ENCODE measurements around the gene FAM8A1. TPM values are rescaled to one million over a fixed set of nuclear protein-coding genes. Genes with fewer than 3 reads are reported as not detected.
A peak's percentile ranks its signal among the peaks of the same experiment; 100 is the strongest.
"Not testable (repeated sequence)": the region's sequence is repeated elsewhere in the genome, so short reads cannot be mapped to it uniquely, and the experiment has no call there.

The FAM8A1 gene
- total RNA-seq, 2 donors from 2014 or later, result 3.2 to 6.1 TPM

DNA sequence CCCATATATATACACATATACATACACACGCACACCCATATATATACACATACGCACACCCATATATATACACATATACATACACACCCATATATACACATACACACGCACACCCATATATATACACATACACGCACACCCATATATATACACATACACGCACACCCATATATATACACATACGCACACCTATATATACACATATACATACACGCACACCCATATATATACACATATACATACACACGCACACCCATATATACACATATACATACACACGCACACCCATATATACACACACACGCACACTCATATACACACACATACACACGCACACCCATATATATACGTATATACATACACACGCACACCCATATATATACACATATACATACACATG is 13.5 kb upstream of the FAM8A1 start:
- H3K27ac Mint-ChIP-seq; H3K27me3 Mint-ChIP-seq; H3K9me3 Mint-ChIP-seq; H3K4me3 Mint-ChIP-seq; H3K4me1 Mint-ChIP-seq; ATAC-seq (replicated peaks); H3K36me3 Mint-ChIP-seq (ENCODE audit: low read depth): not testable (repeated sequence)

DNA sequence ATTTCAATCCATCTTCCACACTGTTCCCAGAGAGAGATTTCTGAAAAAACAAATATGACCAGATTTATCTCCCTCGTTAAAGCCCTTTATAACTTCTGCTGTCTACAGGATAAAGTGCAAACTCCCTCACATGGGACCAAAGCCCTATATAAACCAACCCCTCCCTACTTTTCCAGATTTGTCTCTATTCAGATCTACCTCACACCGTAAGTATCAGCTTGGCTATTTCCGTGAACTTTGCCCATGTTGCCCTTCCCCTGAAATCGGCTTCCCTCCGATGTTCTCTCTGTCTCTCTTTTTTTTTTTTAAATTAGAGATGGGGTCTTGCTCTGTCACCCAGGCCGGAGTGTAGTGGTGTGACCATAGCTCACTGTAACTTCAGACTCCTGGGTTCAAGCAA is 12.1 kb upstream of the FAM8A1 start:
- Mint-ChIP-seq H3K27ac (no peak overlapping the region), H3K4me3 (no peak overlapping the region), H3K4me1 (no peaks in the 10 kb centered on the region), H3K36me3 (ENCODE audit: low read depth) (no peaks in the 10 kb centered on the region), H3K27me3 (no peaks in the 10 kb centered on the region), H3K9me3 (no peaks in the 10 kb centered on the region)
- no peak for ATAC-seq (replicated peaks)

DNA sequence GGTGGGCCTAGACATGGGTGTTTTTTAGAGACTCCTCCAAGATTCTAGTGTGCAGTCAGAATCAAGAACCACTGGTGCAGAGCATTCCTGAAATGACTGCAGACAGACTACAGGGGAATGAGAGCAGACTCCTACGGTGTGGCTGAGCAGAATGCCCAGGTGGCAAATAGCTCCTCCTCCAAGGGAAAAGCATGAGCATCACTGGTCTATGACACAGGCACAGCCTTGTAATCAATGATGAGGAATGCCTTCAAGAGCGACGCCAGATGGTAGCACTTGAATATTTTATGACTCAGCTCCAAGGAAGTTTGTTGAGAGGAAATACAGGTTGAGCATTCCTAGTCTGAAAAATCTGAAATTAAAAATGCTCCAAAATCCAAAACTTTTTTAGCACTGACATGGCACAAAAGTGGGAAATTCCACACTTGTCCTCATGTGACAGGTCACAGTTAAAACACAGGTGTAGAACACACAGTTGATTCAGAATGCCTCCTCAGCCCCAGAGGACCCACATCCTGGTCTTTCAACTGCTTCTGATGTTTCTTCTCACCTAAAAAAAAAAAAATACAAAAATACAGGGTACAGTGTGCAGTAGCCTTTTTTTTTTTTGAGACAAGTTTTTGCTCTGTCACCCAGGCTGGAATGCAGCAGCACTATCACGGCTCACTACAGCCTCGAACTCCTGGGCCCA is 10.6 kb upstream of the FAM8A1 start:
- ATAC-seq (replicated peaks), result peak; percentile 57

DNA sequence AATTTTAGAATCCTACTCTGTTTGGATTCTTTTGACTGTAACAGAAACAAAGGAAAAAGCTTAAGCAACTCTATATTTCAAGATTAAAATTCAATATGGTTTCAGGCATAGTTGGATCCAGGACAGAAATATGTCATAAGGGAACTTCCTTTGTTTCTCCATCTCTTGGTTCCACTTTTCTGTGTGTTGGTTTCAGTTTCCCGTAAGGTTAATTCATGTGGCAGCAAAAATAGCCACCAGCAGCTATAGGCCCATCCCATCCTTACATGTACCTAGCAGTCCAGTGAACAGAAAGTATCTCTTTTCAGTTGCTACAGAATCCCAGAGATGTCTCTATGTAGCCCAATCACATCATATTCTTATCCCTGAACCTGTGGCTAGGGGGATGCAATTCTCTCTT is 8.8 kb upstream of the FAM8A1 start:
- H3K27ac Mint-ChIP-seq, result no peak overlapping the region
- no peaks in the 10 kb centered on the region for H3K9me3 Mint-ChIP-seq
- H3K4me1 Mint-ChIP-seq, result no peaks in the 10 kb centered on the region
- no peak overlapping the region for H3K4me3 Mint-ChIP-seq
- H3K36me3 Mint-ChIP-seq (ENCODE audit: low read depth), result no peaks in the 10 kb centered on the region
- H3K27me3 Mint-ChIP-seq, result no peaks in the 10 kb centered on the region
- ATAC-seq (replicated peaks), result no peak

More for the DNA sequence above, 10.6 kb upstream of the FAM8A1 start:
- Mint-ChIP-seq H3K27ac (no peak overlapping the region), H3K4me3 (no peak overlapping the region), H3K27me3 (no peaks in the 10 kb centered on the region), H3K36me3 (ENCODE audit: low read depth) (no peaks in the 10 kb centered on the region), H3K9me3 (no peaks in the 10 kb centered on the region), H3K4me1 (no peaks in the 10 kb centered on the region)

DNA sequence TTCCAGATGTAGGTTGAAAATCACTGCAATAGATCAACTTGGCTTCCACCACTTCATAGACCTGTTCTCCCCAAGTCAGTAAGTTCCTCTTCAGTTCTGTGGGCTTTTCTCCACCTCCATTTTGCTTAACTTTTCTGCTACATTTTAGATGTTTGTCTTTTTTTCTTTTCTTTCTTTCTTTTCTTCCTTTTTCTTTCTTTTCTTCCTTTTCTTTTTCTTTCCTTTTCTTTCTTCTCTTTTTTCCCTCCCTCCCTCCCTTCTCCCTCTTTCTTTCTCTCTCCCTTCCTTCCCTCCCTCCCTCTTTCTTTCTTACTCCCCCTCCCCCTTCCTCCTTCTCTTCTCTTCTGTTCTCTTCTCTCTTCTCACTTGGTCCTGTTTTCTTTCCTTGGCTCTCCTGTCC is 6.9 kb upstream of the FAM8A1 start:
- no peaks in the 10 kb centered on the region for H3K36me3 Mint-ChIP-seq (ENCODE audit: low read depth)
- no peaks in the 10 kb centered on the region for H3K27me3 Mint-ChIP-seq
- no peak for ATAC-seq (replicated peaks)
- no peak overlapping the region for H3K27ac Mint-ChIP-seq
- no peak overlapping the region for H3K4me3 Mint-ChIP-seq
- H3K9me3 Mint-ChIP-seq, result no peaks in the 10 kb centered on the region
- no peaks in the 10 kb centered on the region for H3K4me1 Mint-ChIP-seq

DNA sequence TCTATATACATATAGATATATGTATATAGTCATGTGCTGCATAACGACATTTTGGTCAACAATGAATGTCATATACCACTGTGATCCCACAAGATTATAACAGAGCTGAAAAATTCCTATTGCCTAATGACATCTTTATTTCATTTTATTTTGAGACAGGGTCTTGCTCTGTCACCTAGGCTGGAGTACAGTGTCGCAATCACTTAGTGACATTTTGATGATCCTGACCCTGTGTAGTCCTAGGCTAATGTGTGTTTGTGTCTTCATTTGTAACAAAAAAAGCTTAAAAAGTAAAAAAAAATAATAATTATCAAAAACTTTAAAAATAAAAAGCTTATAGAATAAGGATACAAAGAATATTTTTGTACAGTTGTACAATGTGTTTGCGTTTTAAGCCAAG is 4.0 kb upstream of the FAM8A1 start:
- no peaks in the 10 kb centered on the region for H3K4me1 Mint-ChIP-seq
- H3K36me3 Mint-ChIP-seq (ENCODE audit: low read depth), result no peaks in the 10 kb centered on the region
- ATAC-seq (replicated peaks), result no peak
- H3K27me3 Mint-ChIP-seq, result no peaks in the 10 kb centered on the region
- no peak overlapping the region for H3K27ac Mint-ChIP-seq
- H3K4me3 Mint-ChIP-seq, result no peak overlapping the region
- H3K9me3 Mint-ChIP-seq, result no peaks in the 10 kb centered on the region

DNA sequence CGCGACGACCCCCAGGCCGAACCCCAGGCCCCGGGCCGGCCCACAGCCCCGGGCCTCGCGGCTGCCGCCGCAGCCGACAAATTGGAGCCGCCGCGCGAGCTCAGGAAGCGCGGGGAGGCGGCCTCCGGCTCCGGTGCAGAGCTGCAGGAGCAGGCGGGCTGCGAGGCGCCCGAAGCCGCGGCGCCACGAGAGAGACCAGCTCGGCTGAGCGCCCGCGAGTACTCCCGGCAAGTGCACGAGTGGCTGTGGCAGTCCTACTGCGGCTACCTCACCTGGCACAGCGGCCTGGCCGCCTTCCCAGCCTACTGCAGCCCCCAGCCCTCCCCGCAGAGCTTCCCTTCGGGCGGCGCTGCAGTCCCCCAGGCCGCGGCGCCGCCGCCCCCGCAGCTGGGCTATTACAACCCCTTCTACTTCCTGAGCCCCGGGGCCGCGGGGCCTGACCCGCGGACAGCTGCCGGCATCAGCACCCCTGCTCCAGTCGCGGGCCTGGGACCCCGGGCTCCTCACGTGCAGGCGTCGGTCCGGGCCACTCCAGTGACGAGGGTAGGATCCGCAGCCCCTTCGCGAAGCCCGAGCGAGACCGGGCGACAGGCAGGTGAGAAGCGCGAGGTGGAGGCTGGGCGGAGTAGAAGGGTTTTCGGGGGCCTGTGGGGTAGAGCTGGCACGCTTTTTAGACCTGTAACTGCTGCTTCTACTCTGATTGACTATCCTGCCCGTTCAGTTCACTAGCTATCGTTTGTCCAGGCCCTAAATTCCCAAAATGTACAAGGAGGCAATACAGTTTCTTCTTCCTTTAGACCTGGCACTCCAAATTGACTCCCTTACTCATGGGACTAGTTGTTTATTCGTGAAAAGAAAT is 654 bp downstream of the FAM8A1 start:
- Mint-ChIP-seq H3K27me3 (no peaks in the 10 kb centered on the region), H3K36me3 (ENCODE audit: low read depth) (peaks cover 27% of the 10 kb centered on the region), H3K4me3 (peak overlapping the region; percentile 84), H3K4me1 (peaks cover 26% of the 10 kb centered on the region), H3K27ac (peak overlapping the region; percentile 74), H3K9me3 (no peaks in the 10 kb centered on the region)
- peak; percentile 66 for ATAC-seq (replicated peaks)

DNA sequence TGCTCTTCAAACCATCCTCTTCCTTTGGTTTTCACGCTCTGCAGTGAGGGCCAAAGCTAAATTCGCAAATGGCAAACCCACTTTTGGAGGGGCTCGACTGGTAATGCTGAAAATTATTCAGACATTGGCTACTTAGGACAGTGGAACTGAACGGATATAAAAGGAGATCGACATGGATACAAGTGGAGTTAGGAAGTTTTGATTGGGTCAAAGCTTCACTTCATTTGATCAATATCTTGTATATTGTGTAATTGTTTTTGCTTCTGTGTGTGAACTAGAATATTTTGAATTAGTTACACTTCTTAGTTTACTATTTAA is 1.2 kb downstream of the FAM8A1 start:
- Mint-ChIP-seq H3K27me3 (no peaks in the 10 kb centered on the region), H3K36me3 (ENCODE audit: low read depth) (peaks cover 33% of the 10 kb centered on the region), H3K27ac (peak overlapping the region; percentile 74), H3K4me1 (peaks cover 26% of the 10 kb centered on the region), H3K4me3 (peak overlapping the region; percentile 84), H3K9me3 (no peaks in the 10 kb centered on the region)
- no peak for ATAC-seq (replicated peaks)

DNA sequence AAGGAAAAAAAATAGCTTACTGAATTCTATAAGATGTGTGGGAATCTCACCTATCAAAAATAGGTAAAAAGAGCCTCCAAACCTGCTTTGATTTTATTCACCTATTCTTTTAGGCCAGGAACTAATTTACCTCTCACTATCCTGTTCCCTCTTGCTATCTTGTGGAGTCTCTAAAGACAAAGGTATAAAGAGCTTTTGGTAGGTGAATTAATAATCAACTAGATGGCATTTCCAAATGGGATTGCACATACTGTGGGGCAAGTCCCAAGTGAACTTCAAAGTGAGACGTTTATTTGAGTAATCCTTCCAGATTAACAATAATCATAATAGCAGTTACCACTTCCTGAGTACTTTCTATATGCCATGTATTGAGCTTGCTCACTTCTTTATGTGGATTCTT is 2.8 kb downstream of the FAM8A1 start:
- H3K4me3 Mint-ChIP-seq, result peak overlapping the region; percentile 84
- peaks cover 39% of the 10 kb centered on the region for H3K36me3 Mint-ChIP-seq (ENCODE audit: low read depth)
- no peaks in the 10 kb centered on the region for H3K27me3 Mint-ChIP-seq
- peak; percentile 21 for ATAC-seq (replicated peaks)
- peaks cover 26% of the 10 kb centered on the region for H3K4me1 Mint-ChIP-seq
- H3K27ac Mint-ChIP-seq, result peak overlapping the region; percentile 23
- H3K9me3 Mint-ChIP-seq, result no peaks in the 10 kb centered on the region

DNA sequence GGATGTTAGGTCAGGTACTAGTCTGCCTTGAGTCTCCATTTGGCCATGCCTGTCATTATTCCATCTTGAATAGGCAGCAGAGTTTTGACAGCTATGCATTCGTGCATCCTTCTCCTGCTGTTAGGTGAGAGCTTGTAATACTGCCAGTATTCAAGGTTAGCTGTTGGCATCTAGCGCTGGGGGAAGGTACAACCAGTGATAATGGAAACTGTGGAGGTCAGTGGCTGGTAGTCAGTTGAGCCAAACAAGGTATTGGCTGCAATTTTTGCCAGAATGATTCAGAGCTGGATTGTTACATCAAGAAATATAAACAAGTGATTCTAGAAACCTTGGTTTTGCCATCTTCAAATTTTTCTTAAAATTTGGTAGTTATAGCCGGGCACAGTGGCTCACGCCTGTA is 6.5 kb downstream of the FAM8A1 start:
- Mint-ChIP-seq H3K9me3 (no peaks in the 10 kb centered on the region), H3K4me3 (no peak overlapping the region), H3K36me3 (ENCODE audit: low read depth) (peaks cover 49% of the 10 kb centered on the region), H3K27me3 (no peaks in the 10 kb centered on the region), H3K4me1 (peaks cover 22% of the 10 kb centered on the region), H3K27ac (peak overlapping the region; percentile 54)
- ATAC-seq (replicated peaks), result no peak

DNA sequence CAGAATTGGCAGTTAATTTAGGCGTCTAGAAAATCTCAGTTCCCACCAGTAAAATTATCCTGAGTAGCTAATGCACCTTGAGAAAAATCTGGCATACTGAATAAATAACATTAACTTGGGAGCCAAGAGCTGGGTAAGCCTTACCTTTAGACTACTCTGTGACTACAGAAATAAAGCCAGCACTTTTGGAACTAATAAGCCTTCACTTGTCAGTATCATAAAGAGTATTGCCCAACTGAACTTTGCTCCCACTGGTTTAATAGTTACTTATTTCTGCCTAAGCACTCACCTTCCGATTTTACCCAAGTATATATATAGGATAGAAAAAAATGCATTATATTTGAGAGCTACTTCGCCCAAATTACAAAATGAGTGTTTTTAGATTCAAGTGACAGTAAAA is 10.7 kb downstream of the FAM8A1 start:
- peaks cover 54% of the 10 kb centered on the region for H3K36me3 Mint-ChIP-seq (ENCODE audit: low read depth)
- no peak overlapping the region for H3K4me3 Mint-ChIP-seq
- no peaks in the 10 kb centered on the region for H3K27me3 Mint-ChIP-seq
- no peak for ATAC-seq (replicated peaks)
- H3K9me3 Mint-ChIP-seq, result no peaks in the 10 kb centered on the region
- H3K4me1 Mint-ChIP-seq, result peaks cover 5% of the 10 kb centered on the region
- peak overlapping the region; percentile 5 for H3K27ac Mint-ChIP-seq

DNA sequence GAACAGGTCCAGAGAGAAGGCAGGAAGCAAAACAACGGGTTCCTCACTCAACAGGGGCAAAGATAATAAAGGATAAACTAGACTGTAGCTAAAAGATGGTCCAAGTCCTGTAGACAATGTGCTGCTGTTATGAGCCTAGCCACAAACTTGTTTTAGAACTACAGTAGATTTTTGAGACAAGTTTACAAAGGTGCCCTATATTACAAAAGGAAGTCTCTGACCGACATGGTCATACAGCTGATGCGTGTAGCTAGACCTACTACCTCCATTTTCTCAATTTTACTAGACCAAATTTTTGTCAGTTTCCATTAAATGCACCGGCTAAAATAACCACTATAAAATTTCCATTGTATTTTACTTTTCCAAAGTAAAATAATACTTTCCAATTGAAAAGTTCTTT is 11.9 kb downstream of the FAM8A1 start:
- Mint-ChIP-seq H3K27me3 (no peaks in the 10 kb centered on the region), H3K9me3 (no peaks in the 10 kb centered on the region), H3K4me3 (no peak overlapping the region), H3K4me1 (peaks cover 5% of the 10 kb centered on the region), H3K27ac (no peak overlapping the region), H3K36me3 (ENCODE audit: low read depth) (peaks cover 57% of the 10 kb centered on the region)
- ATAC-seq (replicated peaks), result no peak

DNA sequence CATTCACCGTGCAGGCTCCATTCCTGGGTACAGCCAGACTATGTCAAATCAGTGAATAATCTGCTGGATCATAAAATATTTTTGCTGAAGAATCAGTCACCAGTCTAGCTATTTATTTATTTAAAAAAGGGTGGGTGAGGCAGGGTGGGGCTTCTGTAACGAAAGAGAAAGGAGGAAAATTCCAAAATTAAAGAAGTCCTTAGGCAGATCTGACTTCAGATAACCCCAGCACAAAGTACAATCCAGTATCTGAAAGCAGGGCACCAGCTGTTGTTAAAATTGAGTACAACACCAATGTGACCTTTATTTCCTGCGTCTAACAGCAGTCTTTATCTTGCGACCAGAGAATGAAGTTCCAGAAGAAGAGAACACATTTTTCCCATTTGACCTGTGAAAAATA is 15.7 kb downstream of the FAM8A1 start:
- H3K4me3 Mint-ChIP-seq, result no peak overlapping the region
- peaks cover 82% of the 10 kb centered on the region for H3K36me3 Mint-ChIP-seq (ENCODE audit: low read depth)
- H3K4me1 Mint-ChIP-seq, result peaks cover 18% of the 10 kb centered on the region
- no peaks in the 10 kb centered on the region for H3K9me3 Mint-ChIP-seq
- H3K27ac Mint-ChIP-seq, result no peak overlapping the region
- no peaks in the 10 kb centered on the region for H3K27me3 Mint-ChIP-seq
- no peak for ATAC-seq (replicated peaks)

DNA sequence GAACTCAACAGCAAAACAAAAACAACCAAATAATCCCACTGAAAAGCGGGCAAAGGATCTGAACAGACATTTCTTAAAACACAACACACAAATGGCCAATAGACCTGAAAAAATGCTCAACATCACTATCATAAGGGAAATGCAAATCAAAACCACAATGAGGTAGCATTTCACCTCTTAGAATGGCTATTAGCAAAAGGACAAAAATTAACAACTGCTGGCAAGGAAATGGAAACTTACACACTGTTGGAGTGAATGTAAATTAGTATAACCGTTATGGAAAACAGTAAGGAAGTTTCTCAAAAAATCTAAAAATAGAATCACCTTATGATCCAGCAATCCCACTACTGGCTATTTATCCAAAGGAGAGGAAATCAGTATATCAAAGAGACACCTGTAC is 20.9 kb downstream of the FAM8A1 start:
- peaks cover 20% of the 10 kb centered on the region for H3K4me1 Mint-ChIP-seq

DNA sequence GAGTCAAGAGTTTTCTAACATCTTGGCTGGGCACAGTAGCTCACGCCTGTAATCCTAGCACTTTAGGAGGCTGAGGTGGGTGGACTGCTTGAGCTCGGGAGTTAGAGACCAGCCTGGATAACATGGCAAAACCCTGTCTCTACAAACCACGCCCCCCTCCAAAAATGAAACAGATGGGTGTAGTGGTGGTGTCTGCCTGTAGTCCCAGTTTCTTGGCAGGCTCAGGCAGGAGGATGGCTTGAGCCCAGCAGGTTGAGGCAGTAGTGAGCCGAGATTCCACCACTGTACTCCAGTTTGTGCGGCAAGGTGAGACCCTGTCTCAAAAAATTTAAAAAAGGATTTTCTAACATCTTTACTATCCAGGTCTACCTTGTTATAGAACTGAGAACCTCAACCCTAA is 22.0 kb downstream of the FAM8A1 start:
- Mint-ChIP-seq H3K4me3 (no peak overlapping the region), H3K27ac (no peak overlapping the region), H3K4me1 (peaks cover 20% of the 10 kb centered on the region), H3K9me3 (no peaks in the 10 kb centered on the region), H3K27me3 (no peaks in the 10 kb centered on the region), H3K36me3 (ENCODE audit: low read depth) (peaks cover 100% of the 10 kb centered on the region)
- no peak for ATAC-seq (replicated peaks)

More for the DNA sequence above, 20.9 kb downstream of the FAM8A1 start:
- Mint-ChIP-seq H3K27ac (peak overlapping the region; percentile 29), H3K4me3 (no peak overlapping the region), H3K27me3 (no peaks in the 10 kb centered on the region), H3K9me3 (no peaks in the 10 kb centered on the region), H3K36me3 (ENCODE audit: low read depth) (peaks cover 100% of the 10 kb centered on the region)
- no peak for ATAC-seq (replicated peaks)

Data from activated T-helper 17 cell treated with anti-CD3 and anti-CD28 coated beads, Interleukin-2, amount 50 U/mL, for 72 hours (primary cell).